ENCODE results near the gene PTPN14.

Gene PTPN14

DNA sequence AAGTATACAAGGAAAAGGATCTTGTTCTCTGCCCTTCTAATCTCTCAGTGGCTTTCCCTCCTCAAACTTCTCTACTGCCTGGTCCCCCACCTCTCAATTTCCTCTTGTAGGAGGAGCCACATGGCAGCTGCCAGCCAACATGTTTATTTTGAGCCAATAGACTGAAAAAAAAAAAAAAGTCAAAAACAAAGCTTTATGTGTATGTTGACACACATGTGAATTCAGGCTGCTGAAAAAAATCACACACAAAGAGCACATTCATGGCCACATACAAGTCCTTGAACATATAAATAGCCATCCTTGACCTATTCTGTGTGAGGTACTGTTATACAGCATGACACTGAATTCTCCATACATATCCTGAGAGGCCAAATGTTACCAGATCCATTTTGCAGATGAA lies 3.7 kb downstream of the PTPN14 start:
- Histone ChIP-seq H2AFZ (ENCODE audit: low read length) (no peak overlapping the region), H3K4me3 (ENCODE audit: low read length) (no peak overlapping the region), H3K4me1 (ENCODE audit: low read length) (no peaks in the 10 kb centered on the region), H4K20me1 (ENCODE audit: insufficient read depth, low read length) (no peaks in the 10 kb centered on the region), H3K27me3 (replicated peaks; ENCODE audit: insufficient read depth, low read length) (0 out of 2 replicates have a peak, but pooled peaks cover 5% of the 10 kb centered on the region), H3K27ac (ENCODE audit: low read length) (no peak overlapping the region), H3K36me3 (replicated peaks; ENCODE audit: insufficient read depth, low read length) (no peaks in the 10 kb centered on the region), H3K9me3 (replicated peaks; ENCODE audit: insufficient read depth, low read length) (no peaks in the 10 kb centered on the region), H3K9ac (ENCODE audit: low read length) (no peak overlapping the region), H3K4me2 (ENCODE audit: low read depth, low read length) (no peak overlapping the region), H3K9me2 (replicated peaks; ENCODE audit: insufficient read depth, low read length) (no peaks in the 10 kb centered on the region), H3K79me2 (ENCODE audit: low read length) (no peaks in the 10 kb centered on the region), H3F3A (ENCODE audit: insufficient read depth, low read length) (no peaks in the 10 kb centered on the region)
- DNase-seq: no peak
- TF ChIP-seq EZH2phosphoT487 (IDR thresholded peaks at IDR 0.05; ENCODE audit: low read length): no peak
- TF ChIP-seq EZH2 (optimal IDR thresholded peaks at IDR 0.05; ENCODE audit: low read depth, low read length): no peak
- TF ChIP-seq, protein P1, sequence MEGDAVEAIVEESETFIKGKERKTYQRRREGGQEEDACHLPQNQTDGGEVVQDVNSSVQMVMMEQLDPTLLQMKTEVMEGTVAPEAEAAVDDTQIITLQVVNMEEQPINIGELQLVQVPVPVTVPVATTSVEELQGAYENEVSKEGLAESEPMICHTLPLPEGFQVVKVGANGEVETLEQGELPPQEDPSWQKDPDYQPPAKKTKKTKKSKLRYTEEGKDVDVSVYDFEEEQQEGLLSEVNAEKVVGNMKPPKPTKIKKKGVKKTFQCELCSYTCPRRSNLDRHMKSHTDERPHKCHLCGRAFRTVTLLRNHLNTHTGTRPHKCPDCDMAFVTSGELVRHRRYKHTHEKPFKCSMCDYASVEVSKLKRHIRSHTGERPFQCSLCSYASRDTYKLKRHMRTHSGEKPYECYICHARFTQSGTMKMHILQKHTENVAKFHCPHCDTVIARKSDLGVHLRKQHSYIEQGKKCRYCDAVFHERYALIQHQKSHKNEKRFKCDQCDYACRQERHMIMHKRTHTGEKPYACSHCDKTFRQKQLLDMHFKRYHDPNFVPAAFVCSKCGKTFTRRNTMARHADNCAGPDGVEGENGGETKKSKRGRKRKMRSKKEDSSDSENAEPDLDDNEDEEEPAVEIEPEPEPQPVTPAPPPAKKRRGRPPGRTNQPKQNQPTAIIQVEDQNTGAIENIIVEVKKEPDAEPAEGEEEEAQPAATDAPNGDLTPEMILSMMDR (IDR thresholded peaks at IDR 0.05; ENCODE audit: low read length): no peak

DNA sequence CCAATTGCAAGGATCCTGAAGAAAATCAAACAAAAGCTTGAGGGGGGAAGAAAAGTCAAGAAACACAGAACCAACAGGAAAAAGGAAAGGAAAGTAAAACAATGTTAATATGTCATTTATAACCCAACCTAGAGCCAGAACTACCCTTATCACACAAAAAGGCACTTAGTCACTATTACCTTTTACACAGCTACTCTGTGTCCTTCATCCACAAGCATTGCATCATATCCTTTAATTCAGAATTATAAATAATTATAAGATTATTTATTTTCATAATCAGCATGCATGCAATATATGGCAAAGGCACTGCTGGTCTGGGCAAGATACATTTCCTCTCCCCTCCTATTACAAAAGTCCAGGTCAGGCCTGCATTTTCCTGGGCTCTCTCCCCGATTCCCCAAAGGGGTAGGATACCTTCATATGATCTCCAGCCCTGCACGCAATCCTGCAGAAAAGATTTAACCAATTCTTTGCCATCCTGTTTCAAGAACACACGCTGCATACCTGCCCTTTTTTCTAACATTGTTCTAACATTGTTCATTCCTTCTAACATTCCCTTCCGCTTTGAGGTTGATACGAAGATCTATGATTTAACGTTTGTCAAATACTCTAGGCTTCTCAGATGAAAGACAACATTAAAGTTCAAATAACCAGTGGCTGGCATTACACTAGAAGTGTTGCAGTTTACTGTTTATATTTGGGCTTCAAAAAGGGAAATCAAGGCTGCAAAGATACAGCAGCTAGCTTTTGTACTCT lies 4.3 kb downstream of the PTPN14 start:
- Histone ChIP-seq H3F3A (ENCODE audit: insufficient read depth, low read length) (no peaks in the 10 kb centered on the region), H3K79me2 (ENCODE audit: low read length) (no peaks in the 10 kb centered on the region), H3K36me3 (replicated peaks; ENCODE audit: insufficient read depth, low read length) (no peaks in the 10 kb centered on the region), H3K9me2 (replicated peaks; ENCODE audit: insufficient read depth, low read length) (no peaks in the 10 kb centered on the region), H3K4me3 (ENCODE audit: low read length) (no peak overlapping the region), H3K27ac (ENCODE audit: low read length) (no peak overlapping the region), H4K20me1 (ENCODE audit: insufficient read depth, low read length) (no peaks in the 10 kb centered on the region), H3K4me2 (ENCODE audit: low read depth, low read length) (no peak overlapping the region), H3K9ac (ENCODE audit: low read length) (no peak overlapping the region), H3K4me1 (ENCODE audit: low read length) (no peaks in the 10 kb centered on the region), H3K9me3 (replicated peaks; ENCODE audit: insufficient read depth, low read length) (no peaks in the 10 kb centered on the region), H3K27me3 (replicated peaks; ENCODE audit: insufficient read depth, low read length) (0 out of 2 replicates have a peak, but pooled peaks cover 5% of the 10 kb centered on the region), H2AFZ (ENCODE audit: low read length) (no peak overlapping the region)
- no peak for DNase-seq
- TF ChIP-seq EZH2phosphoT487 (IDR thresholded peaks at IDR 0.05; ENCODE audit: low read length): no peak
- TF ChIP-seq, protein P1 (IDR thresholded peaks at IDR 0.05; ENCODE audit: low read length): no peak
- TF ChIP-seq EZH2 (optimal IDR thresholded peaks at IDR 0.05; ENCODE audit: low read depth, low read length): no peak

DNA sequence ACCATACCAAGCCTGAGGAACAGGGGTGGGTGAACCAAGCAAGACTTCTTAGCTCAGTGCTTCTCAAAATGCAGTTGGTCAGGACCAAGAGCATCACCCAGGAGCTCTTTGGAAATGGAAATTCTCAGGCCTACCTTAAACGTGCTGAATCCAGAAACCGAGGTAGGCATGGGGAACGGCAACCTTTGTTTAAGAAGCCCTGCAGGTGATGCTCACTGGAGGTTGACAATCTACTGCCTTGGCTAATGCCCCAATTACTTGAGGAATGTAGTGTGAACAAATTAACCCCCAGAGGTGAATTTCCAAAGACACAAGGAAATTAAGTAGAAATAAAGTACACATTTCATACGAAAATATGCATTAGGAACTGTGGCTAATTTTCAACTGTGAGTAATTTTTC lies 5.3 kb downstream of the PTPN14 start:
- no peak for TF ChIP-seq EZH2phosphoT487 (IDR thresholded peaks at IDR 0.05; ENCODE audit: low read length)
- no peak for TF ChIP-seq EZH2 (optimal IDR thresholded peaks at IDR 0.05; ENCODE audit: low read depth, low read length)
- TF ChIP-seq, protein P1 (IDR thresholded peaks at IDR 0.05; ENCODE audit: low read length): no peak
- H3K27me3 ChIP-seq (replicated peaks; ENCODE audit: insufficient read depth, low read length): 0 out of 2 replicates have a peak, but pooled peaks cover 2% of the 10 kb centered on the region
- no peak overlapping the region for H3K4me3 ChIP-seq (ENCODE audit: low read length)
- H3K9me3 ChIP-seq (replicated peaks; ENCODE audit: insufficient read depth, low read length): no peaks in the 10 kb centered on the region
- H3K9ac ChIP-seq (ENCODE audit: low read length): no peak overlapping the region
- DNase-seq: no peak
- no peak overlapping the region for H3K27ac ChIP-seq (ENCODE audit: low read length)
- H4K20me1 ChIP-seq (ENCODE audit: insufficient read depth, low read length): no peaks in the 10 kb centered on the region
- no peaks in the 10 kb centered on the region for H3K9me2 ChIP-seq (replicated peaks; ENCODE audit: insufficient read depth, low read length)
- no peaks in the 10 kb centered on the region for H3F3A ChIP-seq (ENCODE audit: insufficient read depth, low read length)
- H3K79me2 ChIP-seq (ENCODE audit: low read length): no peaks in the 10 kb centered on the region
- no peak overlapping the region for H2AFZ ChIP-seq (ENCODE audit: low read length)
- no peak overlapping the region for H3K4me2 ChIP-seq (ENCODE audit: low read depth, low read length)
- no peaks in the 10 kb centered on the region for H3K36me3 ChIP-seq (replicated peaks; ENCODE audit: insufficient read depth, low read length)
- H3K4me1 ChIP-seq (ENCODE audit: low read length): no peaks in the 10 kb centered on the region
